NCI-H1930 (cell line): ENCODE data around the gene ARX.

Experiments used
- DNase-seq, 2 experiments: peaks; one replicate each; lab custom pipeline; 2025; lab: John Stamatoyannopoulos, UW

ARX gene

GRCh38 chrX:25015486-25016360 lies at the start of gene ARX:
Gene ARX, minus strand, starts transcription at chrX:25015965. Its CDS starts 228 bp downstream, at chrX:25015737.
- DNase-seq, result no peak

DNA sequence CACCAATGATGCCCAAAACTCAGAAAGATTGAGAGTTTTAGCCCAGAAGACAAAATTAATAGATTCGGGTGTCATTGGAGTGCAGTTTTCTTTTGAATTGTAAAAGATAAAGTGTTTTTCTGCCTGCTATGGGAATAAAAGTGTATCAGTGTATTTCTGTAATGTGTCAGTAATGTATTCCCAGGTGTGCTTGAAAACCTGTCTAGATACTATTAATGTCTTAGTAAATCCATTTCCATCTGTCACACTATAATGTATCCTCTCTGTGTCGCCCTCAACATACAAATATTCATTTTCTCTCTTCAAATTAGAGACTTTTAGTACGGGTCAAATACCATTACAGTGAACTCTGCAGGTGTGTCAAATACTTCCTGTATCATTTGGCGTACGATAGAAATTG lies 43.5 kb upstream of the ARX start:
- no peak for DNase-seq

GRCh38 chrX:25052798-25053534 lies 37.2 kb upstream of the ARX start:
- no peak for DNase-seq

GRCh38 chrX:25049971-25050370 lies 34.2 kb upstream of the ARX start:
- DNase-seq, result no peak

DNA sequence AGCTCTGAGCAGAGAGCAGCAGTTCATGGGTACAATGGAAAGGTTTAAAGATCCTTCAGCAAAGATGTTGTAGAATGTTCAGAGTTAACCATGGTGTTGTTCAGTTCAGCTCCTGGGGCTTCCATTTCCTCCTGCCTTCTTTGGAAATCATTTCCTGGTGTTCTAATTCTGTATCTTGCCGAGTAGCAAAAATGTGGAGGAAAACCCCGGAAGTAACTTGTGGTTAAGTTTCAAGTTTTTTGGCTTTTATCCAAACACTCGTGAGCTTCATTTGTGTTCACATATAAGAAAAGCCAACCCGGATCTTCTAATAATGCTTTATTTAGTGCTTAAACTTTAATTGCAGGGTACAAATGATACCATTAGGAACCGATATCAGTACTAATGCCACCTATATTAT lies 33.6 kb upstream of the ARX start:
- no peak for DNase-seq

DNA sequence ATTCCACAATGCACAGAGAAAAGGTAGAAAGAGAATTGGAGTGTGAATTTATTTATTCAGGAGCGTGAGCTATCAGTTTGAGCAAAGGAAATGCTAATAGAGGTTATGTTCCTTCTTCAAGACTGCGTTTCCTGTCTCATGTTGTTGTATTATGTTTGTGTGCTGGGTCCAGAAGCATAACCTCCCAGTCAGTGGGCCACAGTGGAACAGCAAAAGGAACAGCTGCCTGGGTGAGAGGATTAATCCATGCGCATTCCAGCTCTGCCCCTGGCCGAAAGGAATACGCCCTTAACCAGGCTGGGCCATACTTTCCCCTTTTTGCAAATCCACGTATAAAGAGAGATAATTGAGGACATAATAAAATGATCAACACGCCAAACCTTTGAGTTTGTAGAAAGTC lies 32.4 kb upstream of the ARX start:
- no peak for DNase-seq

DNA sequence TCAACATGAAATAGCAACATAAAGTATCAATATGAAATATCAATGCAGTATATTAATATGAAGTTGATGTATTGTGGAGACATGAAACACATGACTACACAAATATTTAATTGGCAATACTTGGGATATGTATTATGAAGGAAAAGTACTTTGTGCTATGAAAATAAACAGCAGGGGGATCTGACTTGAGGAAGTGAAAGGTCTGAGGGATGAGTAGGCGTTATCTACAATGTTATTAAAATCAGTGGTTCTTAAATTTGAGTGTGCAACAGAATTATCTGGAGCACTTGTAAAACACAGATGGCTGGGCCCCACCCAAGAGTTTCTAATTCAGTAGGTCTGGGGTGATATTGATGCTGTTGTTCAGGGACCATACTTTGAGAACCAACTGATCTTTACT lies 27.4 kb upstream of the ARX start:
- no peak for DNase-seq

- no peak for DNase-seq
Observed at GRCh38 chrX:25039036-25039435, 23.3 kb upstream of the ARX start.

GRCh38 chrX:25034889-25035288 lies 19.1 kb upstream of the ARX start:
- no peak for DNase-seq

DNA sequence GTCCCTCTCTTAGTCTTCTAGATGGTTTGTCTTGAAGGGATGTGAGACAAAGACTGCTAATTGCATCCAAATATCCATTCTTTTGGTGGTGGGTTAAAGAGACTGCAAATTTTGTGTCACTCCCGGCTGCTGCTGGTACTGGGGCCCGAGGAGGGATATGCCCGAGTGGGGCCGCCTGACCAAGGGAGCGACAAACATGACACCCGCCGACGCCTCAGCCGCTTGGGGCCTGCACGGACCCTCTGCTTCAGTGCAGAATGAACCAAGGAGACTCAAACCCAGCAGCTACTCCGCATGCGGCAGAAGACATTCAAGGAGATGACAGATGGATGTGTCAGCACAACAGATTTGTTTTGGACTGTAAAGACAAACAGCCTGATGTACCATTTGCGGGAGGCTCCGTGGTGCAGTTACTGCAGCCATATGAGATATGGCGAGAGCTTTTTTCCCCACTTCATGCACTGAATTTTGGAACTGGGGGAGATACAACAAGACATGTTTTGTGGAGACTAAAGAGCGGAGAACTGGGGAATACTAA lies 13.6 kb upstream of the ARX start:
- DNase-seq, result no peak

GRCh38 chrX:25028726-25029125 lies 13.0 kb upstream of the ARX start:
- no peak for DNase-seq

DNA sequence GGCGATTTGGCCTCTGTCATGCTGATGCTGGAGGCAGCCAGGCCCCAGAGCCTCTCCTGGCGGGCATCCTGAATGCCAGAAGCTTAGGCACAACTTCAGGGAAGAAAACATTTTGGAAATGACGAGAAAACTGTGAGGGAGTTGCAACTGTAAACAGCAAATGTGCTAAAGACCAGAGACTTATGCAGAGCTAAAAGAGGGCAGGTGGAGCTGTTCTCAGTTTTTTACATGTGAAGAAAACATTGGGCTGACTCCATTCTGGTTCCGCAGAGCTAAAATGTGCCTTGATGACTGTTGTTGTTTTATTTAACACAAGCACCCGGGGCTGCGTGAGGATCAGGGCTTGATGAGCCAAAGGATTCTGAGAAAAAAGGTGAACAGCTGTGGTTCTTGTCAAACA lies 10.8 kb upstream of the ARX start:
- DNase-seq, result no peak

DNA sequence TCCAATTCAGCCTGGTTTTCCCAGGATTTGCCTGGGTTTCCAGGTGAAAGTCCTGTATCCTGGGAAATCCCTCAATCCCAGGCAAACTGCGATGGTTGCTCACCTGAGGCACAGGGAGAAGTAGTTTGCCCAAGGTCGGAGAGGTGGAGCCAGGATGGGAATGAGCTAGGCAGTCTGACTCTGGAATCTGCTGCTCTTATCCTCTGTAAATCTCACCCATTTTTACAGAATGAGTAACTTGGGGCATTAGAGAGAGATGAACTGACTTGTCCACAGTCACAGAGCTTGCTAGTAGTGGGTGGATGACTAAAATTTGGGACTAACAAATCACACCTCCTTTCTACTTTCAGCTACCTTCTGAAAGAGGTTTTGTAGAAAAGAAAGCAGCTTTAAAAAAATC lies 9.8 kb upstream of the ARX start:
- DNase-seq, result no peak

GRCh38 chrX:25023908-25024307 lies 8.1 kb upstream of the ARX start:
- no peak for DNase-seq

GRCh38 chrX:25022499-25023325 lies 6.9 kb upstream of the ARX start:
- DNase-seq, result no peak

- DNase-seq, result peak; percentile 8 to 51
Observed at GRCh38 chrX:25020905-25021449, 5.2 kb upstream of the ARX start.

DNA sequence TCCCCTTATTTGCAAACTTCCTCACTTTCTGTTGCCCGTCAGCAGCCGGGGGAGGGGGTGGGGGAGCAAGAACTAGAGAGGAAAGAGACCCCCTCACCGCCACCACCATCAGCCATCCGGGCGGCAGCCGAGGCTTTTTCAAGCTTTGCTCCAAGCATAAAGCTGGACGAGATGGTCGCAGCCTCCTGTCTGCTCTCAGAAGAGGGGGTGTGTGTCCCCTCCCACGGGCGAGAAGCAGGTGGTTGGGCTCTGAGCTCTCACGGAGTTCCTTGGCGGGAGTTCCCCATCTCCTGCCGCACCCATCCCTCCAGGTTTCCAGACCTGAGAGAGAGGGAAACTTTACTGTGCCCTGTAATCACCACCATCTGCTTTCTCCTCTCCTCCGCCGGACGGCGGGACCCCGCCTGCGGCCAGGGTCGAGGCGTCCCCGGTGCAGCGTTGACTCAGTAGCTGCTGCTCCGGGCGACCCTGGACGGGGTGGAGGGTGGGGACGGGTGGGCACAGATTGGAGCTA lies 4.7 kb upstream of the ARX start:
- DNase-seq, result no peak

DNA sequence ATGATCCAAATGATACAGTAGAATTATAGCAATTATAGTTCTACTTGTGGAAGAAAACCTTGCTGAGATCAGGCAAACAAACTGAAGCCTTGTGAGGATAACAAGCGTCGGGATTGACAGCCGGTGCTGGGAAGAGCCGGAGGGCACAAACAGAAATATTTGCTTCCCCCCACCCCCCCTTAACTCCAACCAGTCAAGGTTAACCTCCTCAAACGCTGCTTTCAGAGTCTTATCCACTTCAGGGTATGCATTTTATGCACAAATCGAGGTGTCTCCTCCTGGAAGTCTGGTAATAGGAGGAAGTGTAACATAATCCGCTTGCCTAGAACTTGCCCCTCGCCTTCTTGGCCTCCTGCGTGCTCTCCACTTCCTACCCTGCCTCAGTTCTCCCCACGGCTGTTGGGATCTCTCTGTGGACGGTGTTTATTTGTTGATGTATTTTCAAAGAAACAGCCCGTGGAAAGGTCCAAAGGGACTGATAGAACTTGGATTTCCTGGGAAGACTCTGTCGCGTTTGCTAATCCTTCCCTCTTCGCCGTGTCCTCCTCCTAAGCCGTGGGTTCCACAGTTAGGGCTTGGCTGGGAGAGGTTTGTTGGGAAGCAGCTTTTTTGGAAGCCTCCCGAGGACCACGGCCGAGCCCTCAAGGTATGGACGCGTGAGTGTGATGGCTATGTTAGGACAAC lies 4.1 kb upstream of the ARX start:
- DNase-seq, result no peak

DNA sequence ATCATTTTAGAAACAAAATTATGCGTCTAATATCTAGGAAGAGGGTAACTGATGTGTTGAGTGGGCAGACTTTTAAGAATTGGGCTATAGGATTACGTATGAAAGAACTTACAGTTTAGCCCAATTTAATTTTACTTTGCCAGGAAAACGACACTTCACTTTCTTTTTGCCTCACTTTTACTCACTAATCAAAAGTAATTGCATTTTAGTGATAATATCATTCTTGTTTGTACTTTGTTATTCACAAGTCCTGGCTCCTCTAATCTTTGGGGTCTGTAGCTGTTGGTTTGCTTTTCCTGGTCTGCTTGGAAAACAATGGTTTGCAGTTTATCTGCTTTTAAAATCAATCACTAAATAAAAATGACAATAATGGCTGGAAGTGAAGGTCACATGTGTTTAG lies 2.9 kb upstream of the ARX start:
- no peak for DNase-seq

- DNase-seq, result no peak
Observed at GRCh38 chrX:25017667-25018247, 2.0 kb upstream of the ARX start.
